Skeletal muscle satellite cell (primary cell): ENCODE data around the gene STT3B.
A peak's percentile ranks its signal among the peaks of the same experiment; 100 is the strongest.

Experiments
- H3K27me3 ChIP-seq: 2 replicates; pipeline ENCODE4 v1.7.0; 2013; ENCODE audit warnings: low read length; ENCODE audit not compliant: control insufficient read depth, insufficient read depth
- H3K36me3 ChIP-seq: 2 replicates; pipeline ENCODE4 v1.7.0; 2013; ENCODE audit warnings: mild to moderate bottlenecking, control low read depth, low read length; ENCODE audit not compliant: insufficient read depth
- H3K4me1 ChIP-seq: 2 replicates; pipeline ENCODE4 v1.7.0; 2013; ENCODE audit warnings: low read length; ENCODE audit not compliant: control insufficient read depth, insufficient read depth
- H3K4me2 ChIP-seq: 2 replicates; pipeline ENCODE4 v1.7.0; 2013; ENCODE audit warnings: mild to moderate bottlenecking, low read length
- H3K4me3 ChIP-seq: 2 replicates; pipeline ENCODE4 v1.7.0; 2013; ENCODE audit warnings: low read length
- H3K9ac ChIP-seq: 2 replicates; pipeline ENCODE4 v1.7.0; 2013; ENCODE audit warnings: mild to moderate bottlenecking, low read depth, low read length, moderate library complexity
- H3K9me3 ChIP-seq: replicated peaks from 2 replicates; pipeline ENCODE4 v1.7.0; 2013; ENCODE audit warnings: mild to moderate bottlenecking, control low read depth, low read length

Gene STT3B

DNA sequence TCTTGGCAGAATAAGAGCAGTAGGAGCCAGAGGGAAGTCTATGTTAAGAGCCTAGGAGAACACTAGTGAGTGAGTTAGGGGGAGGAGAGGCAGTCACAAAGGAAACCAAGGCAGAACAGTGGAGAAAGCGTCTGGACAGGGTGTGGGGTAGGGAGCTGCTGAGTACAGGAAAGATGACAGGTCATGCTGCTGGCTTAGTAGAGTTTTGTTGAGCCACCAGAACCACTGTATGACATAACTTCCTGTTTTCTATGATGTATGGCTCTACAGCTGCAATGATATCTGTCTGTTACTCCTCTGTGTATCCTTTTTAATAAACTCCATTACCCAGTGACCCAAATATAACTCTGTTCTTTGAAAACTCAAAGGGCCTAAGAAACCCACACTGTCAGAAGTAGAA lies 10.6 kb upstream of the STT3B start:
- H3K36me3 ChIP-seq = no peaks in the 10 kb centered on the region
- no peak overlapping the region for H3K9ac ChIP-seq
- H3K9me3 ChIP-seq = no peaks in the 10 kb centered on the region
- H3K4me1 ChIP-seq = no peaks in the 10 kb centered on the region
- H3K27me3 ChIP-seq = peaks cover 6% of the 10 kb centered on the region
- no peak overlapping the region for H3K4me2 ChIP-seq
- H3K4me3 ChIP-seq = no peak overlapping the region

DNA sequence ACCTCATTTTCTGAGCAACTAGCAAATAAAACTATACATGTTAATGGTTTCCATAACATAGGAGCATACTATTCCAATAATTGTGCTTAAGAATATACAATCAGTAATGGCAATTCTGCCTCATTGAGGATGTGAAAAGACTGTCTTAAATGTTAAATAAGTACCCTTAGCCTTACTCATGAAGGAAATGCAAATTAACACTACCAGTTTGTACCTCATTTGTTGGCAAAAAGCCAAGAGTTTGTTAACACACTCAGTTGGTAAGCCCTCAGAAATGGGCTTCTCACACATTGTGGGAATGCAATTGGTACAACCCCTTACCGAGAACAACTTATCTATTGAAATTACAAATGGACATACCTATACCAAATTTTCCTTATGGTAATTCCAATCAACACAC lies 9.2 kb upstream of the STT3B start:
- peaks cover 13% of the 10 kb centered on the region for H3K27me3 ChIP-seq
- H3K36me3 ChIP-seq = no peaks in the 10 kb centered on the region
- H3K9me3 ChIP-seq = no peaks in the 10 kb centered on the region
- H3K4me2 ChIP-seq = no peak overlapping the region
- no peak overlapping the region for H3K9ac ChIP-seq
- H3K4me1 ChIP-seq = no peaks in the 10 kb centered on the region
- H3K4me3 ChIP-seq = no peak overlapping the region

DNA sequence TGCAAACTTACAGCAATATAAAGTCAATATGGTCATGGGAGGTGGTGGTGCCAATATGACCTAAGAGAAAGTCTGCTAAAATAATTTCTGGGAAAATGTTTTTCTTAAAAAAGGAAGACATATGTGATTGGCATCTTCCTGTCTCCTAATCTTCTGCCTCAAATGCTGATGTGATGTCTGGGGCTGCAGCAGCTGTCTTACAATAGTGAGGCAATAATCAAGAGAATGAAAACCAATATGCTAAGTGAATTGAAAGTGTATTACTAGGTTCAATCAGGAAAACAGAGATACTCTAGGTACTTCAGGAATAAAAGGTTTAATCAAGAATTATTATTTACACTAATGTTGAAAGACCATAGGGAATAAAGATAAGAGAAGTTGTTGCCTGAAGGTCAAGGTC lies 7.2 kb upstream of the STT3B start:
- H3K4me2 ChIP-seq = no peak overlapping the region
- H3K36me3 ChIP-seq = no peaks in the 10 kb centered on the region
- H3K9me3 ChIP-seq = no peaks in the 10 kb centered on the region
- peaks cover 17% of the 10 kb centered on the region for H3K27me3 ChIP-seq
- no peak overlapping the region for H3K4me3 ChIP-seq
- H3K4me1 ChIP-seq = no peaks in the 10 kb centered on the region
- no peak overlapping the region for H3K9ac ChIP-seq

- Histone ChIP-seq H3K36me3 (no peaks in the 10 kb centered on the region), H3K4me2 (no peak overlapping the region), H3K4me1 (peaks cover 5% of the 10 kb centered on the region)
Measured at GRCh38 chr3:31529421-31529820, 3.3 kb upstream of the STT3B start.

GRCh38 chr3:31530039-31530959 lies 2.4 kb upstream of the STT3B start:
- H3K27me3 ChIP-seq = peaks cover 17% of the 10 kb centered on the region
- peak overlapping the region; percentile 85 for H3K9ac ChIP-seq
- no peaks in the 10 kb centered on the region for H3K9me3 ChIP-seq
- peak overlapping the region; percentile 85 for H3K4me2 ChIP-seq
- H3K4me3 ChIP-seq = no peak overlapping the region
- H3K36me3 ChIP-seq = no peaks in the 10 kb centered on the region
- H3K4me1 ChIP-seq = peaks cover 5% of the 10 kb centered on the region

More at GRCh38 chr3:31529421-31529820, 3.3 kb upstream of the STT3B start:
- Histone ChIP-seq H3K9ac (no peak overlapping the region), H3K27me3 (peaks cover 17% of the 10 kb centered on the region), H3K9me3 (no peaks in the 10 kb centered on the region), H3K4me3 (no peak overlapping the region)

DNA sequence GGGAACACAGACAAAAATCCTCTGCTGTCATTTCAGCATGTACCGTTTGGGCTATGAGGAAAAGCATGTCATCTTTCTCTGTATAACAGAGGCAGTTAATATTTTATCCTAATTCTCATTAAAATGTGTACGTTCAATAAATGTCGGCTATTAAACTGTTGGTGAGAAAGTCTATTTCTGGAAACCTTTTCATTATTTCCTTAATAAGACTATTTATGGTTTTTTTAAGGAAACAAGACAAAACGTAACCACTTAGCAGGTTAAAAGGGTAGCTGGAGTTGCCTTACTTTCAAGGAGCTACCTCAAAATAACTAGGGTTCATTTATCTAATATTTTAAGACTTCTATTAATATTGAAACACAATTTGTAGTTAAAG lies 1.8 kb upstream of the STT3B start:
- Histone ChIP-seq H3K9ac (peak overlapping the region; percentile 85), H3K27me3 (peaks cover 17% of the 10 kb centered on the region), H3K4me1 (peaks cover 8% of the 10 kb centered on the region), H3K4me3 (peak overlapping the region; percentile 75), H3K9me3 (no peaks in the 10 kb centered on the region), H3K4me2 (peak overlapping the region; percentile 85), H3K36me3 (no peaks in the 10 kb centered on the region)

DNA sequence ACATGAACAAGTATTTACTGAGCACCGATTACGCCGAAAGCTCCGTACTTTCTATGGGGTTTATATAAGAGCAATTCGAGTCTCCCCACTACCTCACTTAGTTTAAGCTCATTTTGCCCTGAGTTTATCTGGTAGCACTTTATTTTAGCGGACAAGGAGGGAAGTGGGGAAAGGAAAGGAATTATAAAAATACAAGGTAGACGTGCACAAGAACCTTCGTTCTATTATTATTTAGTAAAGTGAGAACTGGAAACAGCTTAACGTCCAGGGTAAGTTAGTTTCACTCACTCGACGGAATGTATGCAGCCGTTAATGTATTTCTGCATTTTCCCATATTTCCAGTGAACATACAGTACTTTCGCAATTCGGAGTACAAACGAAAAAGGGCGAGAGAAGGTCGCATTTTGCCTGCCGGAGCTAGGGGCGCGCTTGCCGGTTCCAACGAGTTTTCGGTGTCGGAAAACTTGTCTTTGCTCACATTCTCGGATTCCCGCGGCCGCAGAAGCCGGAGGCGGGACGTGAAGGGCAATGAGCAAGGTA lies 1.2 kb upstream of the STT3B start:
- Histone ChIP-seq H3K4me1 (peaks cover 13% of the 10 kb centered on the region), H3K9ac (peak overlapping the region; percentile 85), H3K4me3 (peak overlapping the region; percentile 75), H3K9me3 (no peaks in the 10 kb centered on the region), H3K4me2 (peak overlapping the region; percentile 85), H3K36me3 (no peaks in the 10 kb centered on the region), H3K27me3 (peaks cover 17% of the 10 kb centered on the region)

- Histone ChIP-seq H3K27me3 (peaks cover 17% of the 10 kb centered on the region), H3K9me3 (no peaks in the 10 kb centered on the region), H3K36me3 (no peaks in the 10 kb centered on the region), H3K4me2 (peak overlapping the region; percentile 85), H3K4me3 (peak overlapping the region; percentile 75), H3K4me1 (peaks cover 14% of the 10 kb centered on the region), H3K9ac (peak overlapping the region; percentile 85)
Measured at GRCh38 chr3:31531992-31532586, 636 bp upstream of the STT3B start.

GRCh38 chr3:31533169-31534064 lies 692 bp downstream of the STT3B start:
- H3K4me1 ChIP-seq = peaks cover 14% of the 10 kb centered on the region

DNA sequence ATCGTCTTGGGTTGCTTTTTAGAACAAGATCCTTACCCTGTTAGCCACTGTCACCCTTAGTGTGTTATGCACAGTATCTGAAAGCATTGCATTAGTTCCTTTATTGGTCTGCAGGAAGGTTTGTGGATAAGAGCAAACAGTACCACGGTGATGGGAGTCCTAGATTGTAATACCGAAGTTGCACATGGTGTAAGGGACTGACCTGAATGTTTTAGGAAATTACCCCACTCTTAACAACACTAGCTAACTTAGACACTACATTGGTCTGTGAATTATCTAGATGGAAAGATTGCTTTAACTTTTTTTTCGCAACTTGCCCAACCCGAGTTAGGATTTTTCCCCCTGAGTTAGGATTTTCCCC lies 1.3 kb downstream of the STT3B start:
- peaks cover 14% of the 10 kb centered on the region for H3K4me1 ChIP-seq
- no peaks in the 10 kb centered on the region for H3K36me3 ChIP-seq
- H3K9me3 ChIP-seq = no peaks in the 10 kb centered on the region
- peaks cover 5% of the 10 kb centered on the region for H3K27me3 ChIP-seq
- H3K4me3 ChIP-seq = peak overlapping the region; percentile 75
- peak overlapping the region; percentile 85 for H3K4me2 ChIP-seq
- peak overlapping the region; percentile 85 for H3K9ac ChIP-seq

More at GRCh38 chr3:31533169-31534064, 692 bp downstream of the STT3B start:
- Histone ChIP-seq H3K4me3 (peak overlapping the region; percentile 75), H3K4me2 (peak overlapping the region; percentile 85), H3K9ac (peak overlapping the region; percentile 85), H3K36me3 (no peaks in the 10 kb centered on the region), H3K9me3 (no peaks in the 10 kb centered on the region), H3K27me3 (peaks cover 12% of the 10 kb centered on the region)

DNA sequence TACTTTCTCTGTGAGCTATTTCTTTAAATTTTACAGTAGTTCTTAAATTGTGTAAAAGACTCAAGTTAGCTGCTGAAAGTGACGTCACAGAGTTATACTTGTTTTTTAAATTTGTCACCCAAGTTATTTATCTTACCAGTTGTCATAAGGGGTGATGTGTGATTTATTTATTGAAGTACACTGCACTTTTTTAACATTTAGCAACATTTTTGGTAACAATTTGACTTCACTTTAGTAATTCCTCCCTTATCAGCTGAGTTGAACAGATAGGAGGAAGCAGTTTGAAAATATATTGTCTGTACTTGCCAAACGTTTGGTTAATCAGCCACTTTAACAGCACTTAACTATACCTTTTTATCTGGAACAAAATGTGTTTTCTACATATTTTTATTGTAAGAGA lies 3.8 kb downstream of the STT3B start:
- H3K9me3 ChIP-seq = no peaks in the 10 kb centered on the region
- H3K4me1 ChIP-seq = peaks cover 9% of the 10 kb centered on the region
- H3K36me3 ChIP-seq = no peaks in the 10 kb centered on the region
- no peak overlapping the region for H3K4me3 ChIP-seq
- no peak overlapping the region for H3K9ac ChIP-seq
- H3K27me3 ChIP-seq = no peaks in the 10 kb centered on the region
- peak overlapping the region; percentile 16 for H3K4me2 ChIP-seq
